Measurements from ENCODE around the gene HOXB5.

The HOXB5 gene

DNA sequence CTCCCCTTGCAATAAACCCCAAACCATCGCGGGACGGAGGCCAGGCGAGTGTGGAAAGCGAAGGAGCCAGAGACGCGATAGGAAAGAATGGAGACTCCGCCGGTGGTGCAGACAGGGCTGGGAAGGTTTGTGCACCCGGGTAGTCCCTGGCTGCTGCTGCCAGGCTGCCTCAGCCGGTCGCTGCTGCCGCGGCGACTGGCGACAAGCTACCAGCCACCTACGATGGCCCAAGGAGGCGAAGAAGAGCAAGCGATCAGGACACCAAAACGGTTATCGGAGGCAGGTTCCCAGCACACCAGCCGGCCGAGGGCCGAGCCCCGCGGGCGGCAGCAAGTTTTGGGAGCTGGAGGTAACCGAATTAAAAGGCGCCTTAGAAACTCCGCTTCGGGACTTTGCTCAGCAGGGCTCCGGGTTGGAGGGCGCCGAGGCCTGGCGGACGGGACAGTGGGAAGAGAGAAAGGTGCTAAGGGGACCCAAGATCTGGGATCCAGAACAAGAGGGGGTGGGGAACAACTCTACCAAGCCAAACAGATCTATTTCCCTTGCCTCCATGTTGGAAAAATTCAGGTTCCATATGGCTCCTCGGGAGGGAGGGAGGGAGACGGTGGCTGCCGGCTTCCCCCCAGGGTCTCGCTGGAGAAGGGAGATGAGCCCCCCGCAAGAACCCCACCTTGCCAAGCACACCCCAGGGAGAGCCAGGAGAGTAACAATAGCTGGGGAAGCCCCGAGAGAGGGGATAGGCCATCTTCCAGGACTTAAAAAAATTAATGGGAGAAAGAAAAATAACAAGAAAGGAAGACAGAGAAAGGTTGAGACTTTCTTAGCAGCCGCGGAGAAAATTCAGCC lies 38.9 kb downstream of the HOXB5 start:
- Mint-ChIP-seq H3K27ac (no peak overlapping the region), H3K4me1 (ENCODE audit: low read depth) (peaks cover 8% of the 10 kb centered on the region), H3K9me3 (ENCODE audit: low read depth) (no peaks in the 10 kb centered on the region), H3K36me3 (no peaks in the 10 kb centered on the region), H3K4me3 (peak overlapping the region; percentile 95), H3K27me3 (peaks cover 6% of the 10 kb centered on the region)

DNA sequence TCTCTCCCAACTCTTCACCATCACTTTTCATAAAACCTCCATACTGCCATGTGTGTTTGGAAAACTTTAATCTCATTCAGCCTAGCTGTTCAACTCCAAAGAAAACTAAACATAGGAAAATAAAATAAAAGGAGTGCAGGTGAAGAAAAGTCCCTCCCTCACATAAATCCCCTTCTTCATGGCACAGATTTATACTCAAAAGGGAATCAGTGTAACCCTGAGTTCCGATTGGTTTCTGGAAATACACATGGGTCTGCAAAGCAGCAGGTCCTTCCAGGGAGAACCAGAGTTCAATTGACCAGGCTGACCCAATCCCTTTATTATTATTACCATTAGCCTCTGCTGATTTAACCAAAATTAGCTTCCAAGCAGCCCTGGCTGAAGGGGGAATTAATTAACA lies 39.8 kb downstream of the HOXB5 start:
- Mint-ChIP-seq H3K27me3 (peaks cover 6% of the 10 kb centered on the region), H3K4me1 (ENCODE audit: low read depth) (peaks cover 8% of the 10 kb centered on the region), H3K36me3 (no peaks in the 10 kb centered on the region), H3K9me3 (ENCODE audit: low read depth) (no peaks in the 10 kb centered on the region), H3K4me3 (no peak overlapping the region), H3K27ac (no peak overlapping the region)

DNA sequence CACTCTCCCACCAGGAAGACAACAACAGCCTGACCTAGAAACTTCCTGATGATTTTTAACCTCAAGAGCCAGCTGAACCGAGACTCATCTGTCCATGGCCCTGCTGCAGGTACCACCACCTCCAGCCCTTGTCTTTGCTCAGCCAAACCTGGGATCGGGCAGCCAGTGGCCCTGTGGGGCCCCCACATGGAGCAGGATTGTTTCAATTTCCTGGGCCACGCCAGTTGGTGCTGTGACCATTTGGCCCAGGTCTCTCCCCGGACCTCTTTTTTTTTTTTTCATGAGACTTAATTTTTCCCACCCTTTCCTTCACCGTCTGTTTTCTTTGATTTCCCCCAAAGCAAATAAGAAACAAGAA lies 40.4 kb downstream of the HOXB5 start:
- no peak overlapping the region for H3K27ac Mint-ChIP-seq
- peaks cover 3% of the 10 kb centered on the region for H3K27me3 Mint-ChIP-seq

DNA sequence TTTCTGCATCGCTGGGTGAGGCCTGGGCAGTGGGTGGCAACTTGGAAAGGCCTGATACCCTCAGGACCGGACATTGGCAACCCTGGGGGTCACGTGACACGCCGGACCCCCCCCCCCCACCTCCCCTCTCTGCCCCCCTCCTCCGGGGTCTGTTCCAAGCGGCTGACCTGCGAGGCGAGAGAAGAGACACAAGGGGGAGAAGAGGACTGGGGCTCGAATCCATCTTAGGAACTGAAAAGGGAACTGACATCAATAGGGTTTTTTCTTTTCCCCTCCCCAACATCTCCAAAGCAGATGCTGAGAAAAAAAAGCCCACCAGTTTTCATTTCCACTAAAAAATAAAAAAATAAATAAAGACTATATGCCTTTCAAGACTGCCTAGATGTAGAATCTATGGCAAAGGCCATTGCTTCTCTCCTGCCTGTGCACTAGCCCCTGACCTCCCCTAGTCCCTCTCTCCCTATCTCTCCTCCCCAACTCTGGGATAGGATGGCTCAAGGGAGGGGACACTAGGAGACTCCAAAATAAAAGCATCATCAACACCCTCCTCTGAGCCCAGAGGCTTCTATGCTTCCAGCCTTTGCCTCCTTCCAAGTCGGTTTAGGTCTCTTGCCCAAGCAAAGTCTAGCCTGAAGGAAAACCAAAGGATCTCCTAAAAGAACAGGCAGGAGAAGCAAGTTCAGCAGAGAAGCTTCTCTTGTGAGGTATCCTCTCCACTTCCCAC lies 41.0 kb downstream of the HOXB5 start:
- H3K9me3 Mint-ChIP-seq (ENCODE audit: low read depth): no peaks in the 10 kb centered on the region
- no peak overlapping the region for H3K4me3 Mint-ChIP-seq
- H3K27ac Mint-ChIP-seq: no peak overlapping the region
- H3K36me3 Mint-ChIP-seq: no peaks in the 10 kb centered on the region
- H3K4me1 Mint-ChIP-seq (ENCODE audit: low read depth): peaks cover 18% of the 10 kb centered on the region
- peaks cover 3% of the 10 kb centered on the region for H3K27me3 Mint-ChIP-seq

More for the DNA sequence above, 40.4 kb downstream of the HOXB5 start:
- Mint-ChIP-seq H3K36me3 (no peaks in the 10 kb centered on the region), H3K9me3 (ENCODE audit: low read depth) (no peaks in the 10 kb centered on the region), H3K4me1 (ENCODE audit: low read depth) (peaks cover 13% of the 10 kb centered on the region), H3K4me3 (no peak overlapping the region)

DNA sequence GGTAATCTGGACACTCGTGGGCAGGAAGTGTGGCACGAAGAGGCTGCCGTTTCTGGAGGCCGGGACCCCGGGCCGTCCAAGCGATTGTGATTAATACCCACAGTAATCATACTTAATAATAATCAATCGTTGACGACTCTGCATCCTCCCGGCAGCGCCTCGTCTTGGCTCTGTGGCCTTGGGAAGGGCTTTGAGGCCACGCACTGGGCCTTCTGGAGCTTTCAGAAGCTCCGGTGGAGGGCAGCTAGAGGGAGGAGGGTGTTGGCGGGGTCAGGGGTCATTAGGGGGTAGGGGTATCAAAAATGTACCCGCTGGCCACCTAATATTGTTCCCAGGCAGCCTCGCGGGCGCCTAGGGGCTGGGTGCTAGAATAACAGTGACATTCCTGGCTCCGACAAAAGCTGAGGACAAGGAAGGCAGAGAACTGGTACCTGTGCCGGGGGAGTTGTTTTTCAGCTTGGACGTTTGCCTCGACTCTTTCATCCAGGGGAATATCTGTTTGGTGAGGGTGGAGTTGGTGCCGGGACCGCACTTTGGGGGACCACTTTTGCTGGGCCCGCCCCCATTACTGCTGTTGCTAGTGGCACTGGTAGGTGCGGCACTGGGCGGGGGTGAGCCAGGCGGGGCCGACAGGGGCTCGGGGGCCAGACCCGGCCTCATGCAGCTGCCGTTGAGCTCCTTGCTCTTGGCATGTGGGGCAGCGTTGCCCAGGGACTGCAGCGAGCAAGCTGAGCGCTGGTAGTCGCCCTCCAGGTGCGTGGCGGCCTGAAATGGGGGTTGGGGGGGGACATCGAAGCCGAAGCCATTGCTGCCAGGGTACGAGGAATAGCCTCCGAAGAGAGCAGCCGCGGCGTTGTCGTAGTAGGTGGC lies 41.7 kb downstream of the HOXB5 start:
- Mint-ChIP-seq H3K9me3 (ENCODE audit: low read depth) (no peaks in the 10 kb centered on the region), H3K4me1 (ENCODE audit: low read depth) (peaks cover 20% of the 10 kb centered on the region), H3K4me3 (no peak overlapping the region), H3K27me3 (peaks cover 3% of the 10 kb centered on the region), H3K27ac (no peak overlapping the region), H3K36me3 (no peaks in the 10 kb centered on the region)

DNA sequence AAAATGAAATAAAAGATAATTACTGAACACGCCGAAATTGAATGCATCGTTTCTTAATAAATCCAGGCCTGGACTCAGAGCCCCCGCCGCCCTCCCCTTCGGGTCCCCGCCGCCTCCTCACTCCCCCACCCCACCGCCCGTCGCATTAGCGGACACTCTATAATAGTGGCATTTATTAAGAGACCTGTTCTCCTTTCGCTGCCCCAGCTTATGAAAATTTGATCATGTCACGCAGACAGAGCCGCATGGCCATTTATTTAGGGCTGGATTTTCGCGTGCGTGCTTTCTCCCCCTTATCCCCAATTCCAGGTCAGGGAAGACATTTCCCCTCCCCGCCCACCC lies 42.4 kb downstream of the HOXB5 start:
- Mint-ChIP-seq H3K4me3 (no peak overlapping the region), H3K9me3 (ENCODE audit: low read depth) (no peaks in the 10 kb centered on the region), H3K4me1 (ENCODE audit: low read depth) (peaks cover 23% of the 10 kb centered on the region), H3K36me3 (no peaks in the 10 kb centered on the region), H3K27me3 (peaks cover 2% of the 10 kb centered on the region), H3K27ac (no peak overlapping the region)

DNA sequence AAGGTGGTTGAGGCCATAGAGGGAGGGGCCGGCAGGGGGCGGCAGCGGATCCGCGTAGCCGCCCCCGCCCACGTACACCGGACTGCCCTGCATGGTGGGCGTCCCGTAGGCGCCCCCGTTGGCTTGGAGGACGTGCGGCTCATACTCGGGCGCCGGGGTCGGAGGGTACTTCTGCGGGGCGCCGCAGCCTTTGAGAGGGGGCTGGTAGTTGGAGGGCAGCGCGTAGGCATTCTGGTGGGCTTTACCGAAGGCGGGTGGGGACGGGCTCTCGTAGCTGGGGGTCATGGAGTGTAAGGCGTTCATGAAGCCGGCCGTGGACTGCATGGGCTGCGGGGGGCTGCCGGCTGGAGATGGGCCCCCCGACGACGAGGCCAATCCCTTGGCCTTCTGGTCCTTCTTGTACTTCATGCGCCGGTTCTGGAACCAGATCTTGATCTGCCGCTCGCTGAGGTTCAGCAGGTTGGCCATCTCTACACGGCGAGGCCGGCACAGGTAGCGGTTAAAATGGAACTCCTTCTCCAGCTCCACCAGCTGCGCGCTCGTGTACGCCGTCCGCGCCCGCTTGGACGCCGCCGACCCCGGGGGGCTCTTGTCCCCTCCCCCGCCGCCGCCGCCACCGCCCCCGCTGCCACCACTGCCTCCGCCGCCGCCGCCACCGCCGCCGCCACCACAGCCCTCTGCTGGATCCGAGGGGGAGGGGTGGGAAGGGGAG lies 42.9 kb downstream of the HOXB5 start:
- Mint-ChIP-seq H3K9me3 (ENCODE audit: low read depth) (no peaks in the 10 kb centered on the region), H3K4me1 (ENCODE audit: low read depth) (peaks cover 28% of the 10 kb centered on the region), H3K27me3 (peaks cover 2% of the 10 kb centered on the region), H3K27ac (no peak overlapping the region), H3K4me3 (no peak overlapping the region), H3K36me3 (no peaks in the 10 kb centered on the region)

DNA sequence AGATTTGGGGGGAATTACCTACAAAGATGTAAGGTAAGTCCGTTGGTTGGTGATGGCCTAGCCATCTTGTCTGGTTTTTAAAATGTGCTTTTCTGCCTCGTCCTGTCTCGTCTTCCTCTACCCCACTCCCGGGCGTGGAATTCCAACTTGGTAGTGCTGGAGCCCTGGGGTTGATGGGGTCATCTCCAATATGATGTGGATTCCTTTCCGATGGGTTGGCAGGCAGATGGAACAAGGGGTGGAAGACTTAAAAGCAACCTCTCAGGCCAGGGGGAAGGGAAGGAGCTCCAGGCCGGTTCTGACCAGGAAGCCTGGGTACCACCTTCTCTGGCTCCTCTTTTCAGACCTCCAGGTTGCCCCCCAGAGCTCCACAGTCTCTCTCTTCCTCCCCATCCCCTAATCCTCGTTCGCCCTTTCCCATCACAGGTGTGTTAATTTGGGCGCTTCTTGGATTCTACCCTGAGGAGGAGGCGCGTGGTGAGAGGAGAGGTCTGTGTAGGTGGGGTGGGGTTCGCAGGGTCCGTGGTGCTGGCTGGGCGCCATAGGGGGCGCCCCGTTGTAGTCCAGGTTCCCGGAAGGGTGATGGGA lies 43.6 kb downstream of the HOXB5 start:
- Mint-ChIP-seq H3K27ac (no peak overlapping the region), H3K9me3 (ENCODE audit: low read depth) (no peaks in the 10 kb centered on the region), H3K4me1 (ENCODE audit: low read depth) (peaks cover 30% of the 10 kb centered on the region), H3K36me3 (no peaks in the 10 kb centered on the region), H3K27me3 (no peaks in the 10 kb centered on the region), H3K4me3 (no peak overlapping the region)

DNA sequence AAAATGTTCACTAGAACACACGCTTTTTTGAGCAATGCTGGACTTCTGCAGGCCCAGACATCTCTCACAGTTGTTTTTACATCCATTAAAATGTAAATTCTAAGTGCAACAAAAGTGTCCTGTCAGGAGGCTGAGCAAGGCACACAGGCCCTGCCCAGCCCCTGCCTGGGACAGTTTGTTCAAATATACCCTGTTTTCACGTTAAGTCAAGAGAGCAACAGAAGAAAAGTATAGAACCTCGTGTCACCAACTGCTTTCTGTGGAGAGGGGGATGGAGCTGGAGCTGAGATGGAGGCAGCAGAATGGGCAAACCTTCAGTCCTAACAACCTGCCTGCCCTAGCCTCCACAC lies 44.3 kb downstream of the HOXB5 start:
- Mint-ChIP-seq H3K4me1 (ENCODE audit: low read depth) (peaks cover 33% of the 10 kb centered on the region), H3K36me3 (no peaks in the 10 kb centered on the region), H3K9me3 (ENCODE audit: low read depth) (no peaks in the 10 kb centered on the region), H3K27me3 (no peaks in the 10 kb centered on the region), H3K4me3 (no peak overlapping the region), H3K27ac (no peak overlapping the region)

DNA sequence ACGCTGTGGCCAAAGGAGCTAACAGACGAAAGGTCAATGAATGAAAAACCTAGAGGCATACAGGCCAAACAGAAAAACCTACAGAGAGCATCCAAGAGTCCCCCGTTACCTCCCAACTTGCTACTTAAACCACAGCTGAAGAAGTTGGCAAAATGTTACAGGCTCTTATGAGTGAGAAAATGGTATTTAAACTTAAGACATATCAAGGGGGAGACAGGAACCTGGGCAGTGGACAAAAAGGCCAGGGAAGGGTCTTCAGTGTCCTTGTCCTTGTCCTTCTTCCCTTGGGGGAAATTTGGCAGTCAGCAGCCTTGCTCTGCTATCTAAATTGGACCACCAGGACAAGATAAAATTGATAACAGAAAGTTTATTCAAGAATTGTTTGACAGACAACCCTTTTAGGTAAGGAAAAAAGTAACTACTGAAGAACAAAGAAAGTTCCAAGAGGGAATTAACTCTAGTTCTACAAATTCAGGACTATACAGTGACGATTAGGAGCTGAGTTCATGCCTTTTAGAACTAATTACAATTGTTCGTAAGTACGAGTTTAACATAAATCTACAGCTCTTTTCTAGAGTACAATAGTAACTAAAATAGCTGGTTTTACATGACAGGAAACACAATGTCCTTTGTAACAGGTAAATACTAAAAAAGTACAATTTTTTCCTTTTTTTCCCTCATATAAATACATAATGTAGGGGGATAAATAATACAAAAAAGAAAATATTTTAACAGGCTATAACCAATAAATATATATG lies 44.9 kb downstream of the HOXB5 start:
- H3K27ac Mint-ChIP-seq: peak overlapping the region; percentile 83
- peaks cover 2% of the 10 kb centered on the region for H3K27me3 Mint-ChIP-seq
- no peaks in the 10 kb centered on the region for H3K36me3 Mint-ChIP-seq
- peak overlapping the region; percentile 65 for H3K4me3 Mint-ChIP-seq
- H3K4me1 Mint-ChIP-seq (ENCODE audit: low read depth): peaks cover 34% of the 10 kb centered on the region
- H3K9me3 Mint-ChIP-seq (ENCODE audit: low read depth): no peaks in the 10 kb centered on the region

DNA sequence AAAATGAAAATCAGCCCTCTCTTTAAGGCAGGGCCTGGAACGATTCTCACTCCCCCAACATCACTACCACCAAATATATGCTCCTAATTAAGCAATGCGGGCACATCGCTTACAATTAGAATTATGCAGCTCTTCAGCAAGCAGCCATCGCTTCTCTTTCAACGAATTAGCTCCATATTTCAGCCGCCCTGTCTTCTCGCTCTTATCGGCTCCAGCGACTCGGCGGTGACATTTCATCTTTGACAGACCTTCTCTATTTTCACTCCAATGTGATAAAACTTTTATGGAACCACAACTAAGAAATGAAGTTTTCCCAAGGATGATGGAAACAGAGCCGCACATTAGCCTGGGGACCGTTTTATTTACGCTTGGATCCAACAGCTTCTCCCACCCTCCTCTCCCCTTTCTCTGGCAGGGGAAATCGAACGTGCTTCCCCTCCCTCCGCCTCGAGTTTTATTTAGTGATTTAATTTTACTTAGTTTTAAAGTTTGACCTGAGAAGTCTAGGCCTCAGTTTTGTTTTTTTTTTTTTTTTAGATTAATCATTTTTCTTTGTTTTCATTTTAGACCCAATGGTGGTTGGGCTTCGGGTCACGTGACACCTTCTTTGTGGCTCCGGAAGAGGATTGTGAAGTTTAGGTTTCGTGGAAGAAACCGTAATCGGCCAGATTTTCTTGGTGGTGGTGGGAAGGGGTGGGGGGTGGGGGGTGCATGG lies 45.6 kb downstream of the HOXB5 start:
- H3K4me1 Mint-ChIP-seq (ENCODE audit: low read depth): peaks cover 34% of the 10 kb centered on the region
- peaks cover 2% of the 10 kb centered on the region for H3K27me3 Mint-ChIP-seq
- H3K4me3 Mint-ChIP-seq: peak overlapping the region; percentile 65
- H3K9me3 Mint-ChIP-seq (ENCODE audit: low read depth): no peaks in the 10 kb centered on the region
- peak overlapping the region; percentile 83 for H3K27ac Mint-ChIP-seq
- no peaks in the 10 kb centered on the region for H3K36me3 Mint-ChIP-seq

DNA sequence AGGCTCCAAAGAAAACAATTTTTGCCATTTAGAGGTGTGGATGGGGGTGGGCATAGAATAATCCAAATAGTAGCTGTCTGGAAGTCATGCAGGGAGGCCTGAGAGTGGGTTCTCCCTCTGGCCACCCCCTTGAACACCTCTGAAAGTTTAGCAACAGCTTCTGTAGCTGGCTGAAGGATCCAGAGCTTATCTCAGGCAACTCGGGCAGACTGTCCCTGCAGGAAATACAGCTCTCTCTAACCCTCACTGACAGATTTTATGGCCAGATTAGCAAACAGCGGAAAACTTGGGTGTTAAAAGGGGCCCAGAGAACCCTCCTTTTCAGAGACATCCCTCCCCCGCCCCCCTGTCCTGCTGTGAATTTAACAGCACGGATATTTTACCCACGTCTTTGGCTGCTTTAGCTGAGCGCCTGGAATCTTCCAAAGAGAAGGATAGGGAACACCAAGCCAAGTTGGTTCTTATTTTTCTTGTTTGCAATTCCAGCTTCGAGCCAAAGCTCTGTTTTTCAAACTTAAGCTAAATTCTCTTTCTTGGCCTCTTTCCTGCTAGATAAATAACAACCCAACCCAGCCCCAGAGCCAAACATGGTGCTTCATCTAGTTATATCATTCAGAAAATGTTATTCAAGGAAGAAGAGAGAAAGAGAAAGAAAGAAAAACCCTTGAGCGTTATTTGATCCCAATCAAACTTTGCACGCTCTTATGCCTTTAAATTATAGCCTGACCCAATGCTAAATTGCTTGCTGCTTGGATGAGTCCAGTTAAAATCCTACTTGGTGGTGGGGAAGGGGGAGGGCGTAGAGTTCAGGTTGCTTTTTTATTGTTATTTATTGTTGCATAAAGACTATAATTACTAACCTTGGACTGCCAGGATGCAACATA lies 46.4 kb downstream of the HOXB5 start:
- Mint-ChIP-seq H3K36me3 (no peaks in the 10 kb centered on the region), H3K4me1 (ENCODE audit: low read depth) (peaks cover 38% of the 10 kb centered on the region), H3K4me3 (peak overlapping the region; percentile 65), H3K27ac (peak overlapping the region; percentile 83), H3K27me3 (peaks cover 2% of the 10 kb centered on the region), H3K9me3 (ENCODE audit: low read depth) (no peaks in the 10 kb centered on the region)
